CD4-positive, alpha-beta T cell treated with Interleukin-2 at 100 ng/mL for 4 hours (primary cell): Measurements from ENCODE around the gene VSIG10.
"Not testable (repeated sequence)": the region's sequence is repeated elsewhere in the genome, so short reads cannot be mapped to it uniquely, and the experiment has no call there.

Source experiments
- DNase-seq: peaks from one replicate; pipeline ENCODE4 v3.0.0-alpha.2; 2020; ENCODE audit warnings: low spot score

The VSIG10 gene

GRCh38 chr12:118032188-118032587, 71.6 kb downstream of the VSIG10 start:
- no peak for DNase-seq

- DNase-seq, result no peak
These were observed 74.6 kb downstream of the VSIG10 start for GRCh38 chr12:118029166-118029565.

GRCh38 chr12:118025168-118025567, 78.6 kb downstream of the VSIG10 start:
- no peak for DNase-seq

GRCh38 chr12:118023301-118023860, 80.4 kb downstream of the VSIG10 start:
- DNase-seq, result no peak

- no peak for DNase-seq
These were observed 81.1 kb downstream of the VSIG10 start for GRCh38 chr12:118022728-118023109.

- not testable (repeated sequence) for DNase-seq
These were observed 81.6 kb downstream of the VSIG10 start for GRCh38 chr12:118022097-118022727.

GRCh38 chr12:118020036-118020435, 83.8 kb downstream of the VSIG10 start:
- no peak for DNase-seq

- DNase-seq, result no peak
These were observed 85.9 kb downstream of the VSIG10 start for GRCh38 chr12:118017926-118018325.

GRCh38 chr12:118016424-118017264, 87.2 kb downstream of the VSIG10 start, which contains the start of gene RFC5:
Gene RFC5 (plus strand): TSS chr12:118016703. CDS start chr12:118016828, 125 bp downstream.
- peak; percentile 97 for DNase-seq

GRCh38 chr12:118015944-118016343, 87.9 kb downstream of the VSIG10 start:
- no peak for DNase-seq

- DNase-seq, result no peak
These were observed 88.5 kb downstream of the VSIG10 start for GRCh38 chr12:118015306-118015705.
